H1 (cell line): Measurements from ENCODE around the gene POLR2H.

Source experiments
- BACH1 ChIP-seq: IDR thresholded peaks from 2 replicates; pipeline ENCODE4 v1.6.1; 2012; ENCODE audit warnings: low read length, improper control_type of control experiment
- CBX8 ChIP-seq: fragments of 300-800, 300-1000 bp; sonication (generic); IDR thresholded peaks from 2 replicates; pipeline ENCODE4 v1.7.1; 2016; ENCODE audit warnings: low read depth, low read length, borderline replicate concordance
- CEBPB ChIP-seq: IDR thresholded peaks from 2 replicates; pipeline ENCODE4 v1.6.1; 2012; ENCODE audit warnings: low read depth, low read length
- CHD2 ChIP-seq: IDR thresholded peaks from 2 replicates; pipeline ENCODE4 v1.6.1; 2012; ENCODE audit warnings: low read length, improper control_type of control experiment
- EP300 ChIP-seq, 2 experiments: IDR thresholded peaks; 1 replicate in 1 of 2; 2 replicates in 1 of 2; pipeline ENCODE4 v1.6.1; 2011 to 2012; ENCODE audit warnings: low read depth in 2 of 2, low read length in 2 of 2, mild to moderate bottlenecking in 2 of 2, borderline replicate concordance in 1 of 2, inconsistent platforms in 1 of 2, moderate library complexity in 1 of 2
- GABPA ChIP-seq: IDR thresholded peaks from 2 replicates; pipeline ENCODE4 v1.6.1; 2011; ENCODE audit warnings: mild to moderate bottlenecking, low read length, moderate library complexity, borderline replicate concordance; ENCODE audit not compliant: insufficient read depth
- POLR2A ChIP-seq, 2 experiments: IDR thresholded peaks; 1 replicate in 1 of 2; 2 replicates in 1 of 2; pipeline ENCODE4 v1.6.1; 2011; ENCODE audit warnings: low read depth in 2 of 2, low read length in 2 of 2, mild to moderate bottlenecking in 2 of 2; ENCODE audit errors: control extremely low read depth in 1 of 2
- SAP30 ChIP-seq: fragments of 300-600 bp; sonication (generic); IDR thresholded peaks from 2 replicates; pipeline ENCODE4 v1.7.1; 2012; ENCODE audit warnings: low read length, moderate library complexity, mild to moderate bottlenecking, inconsistent platforms; ENCODE audit not compliant: insufficient read depth, insufficient replicate concordance
- SIRT6 ChIP-seq: IDR thresholded peaks from one replicate; pipeline ENCODE4 v1.7.1; 2012; ENCODE audit warnings: low read length, inconsistent platforms
- TF ChIP-seq, protein P1 (sequence below), 3 experiments: IDR thresholded peaks; 1 replicate in 2 of 3; 2 replicates in 1 of 3; pipeline versions ENCODE4 v1.5.1 to v1.6.1; 2011; ENCODE audit warnings: low read length in 3 of 3, mild to moderate bottlenecking in 3 of 3, inconsistent platforms in 2 of 3, low read depth in 1 of 3, moderate library complexity in 1 of 3; ENCODE audit not compliant: insufficient read depth in 1 of 3; ENCODE audit errors: control extremely low read depth in 1 of 3

GRCh38 chr3:184366619-184367289 lies 5.2 kb downstream of the POLR2H start:
- TF ChIP-seq CEBPB (no peak), GABPA (no peak), CHD2 (no peak), SIRT6 (no peak), SAP30 (no peak), CBX8 (no peak), EP300 (IDR thresholded peaks at IDR 0.05; ENCODE audit: borderline replicate concordance in 1 of 2, low read depth in 2 of 2, low read length in 2 of 2) (no peak), BACH1 (no peak), POLR2A (IDR thresholded peaks at IDR 0.05; ENCODE audit: control extremely low read depth in 1 of 2, low read depth in 2 of 2, low read length in 2 of 2) (no peak)
- TF ChIP-seq, protein P1, sequence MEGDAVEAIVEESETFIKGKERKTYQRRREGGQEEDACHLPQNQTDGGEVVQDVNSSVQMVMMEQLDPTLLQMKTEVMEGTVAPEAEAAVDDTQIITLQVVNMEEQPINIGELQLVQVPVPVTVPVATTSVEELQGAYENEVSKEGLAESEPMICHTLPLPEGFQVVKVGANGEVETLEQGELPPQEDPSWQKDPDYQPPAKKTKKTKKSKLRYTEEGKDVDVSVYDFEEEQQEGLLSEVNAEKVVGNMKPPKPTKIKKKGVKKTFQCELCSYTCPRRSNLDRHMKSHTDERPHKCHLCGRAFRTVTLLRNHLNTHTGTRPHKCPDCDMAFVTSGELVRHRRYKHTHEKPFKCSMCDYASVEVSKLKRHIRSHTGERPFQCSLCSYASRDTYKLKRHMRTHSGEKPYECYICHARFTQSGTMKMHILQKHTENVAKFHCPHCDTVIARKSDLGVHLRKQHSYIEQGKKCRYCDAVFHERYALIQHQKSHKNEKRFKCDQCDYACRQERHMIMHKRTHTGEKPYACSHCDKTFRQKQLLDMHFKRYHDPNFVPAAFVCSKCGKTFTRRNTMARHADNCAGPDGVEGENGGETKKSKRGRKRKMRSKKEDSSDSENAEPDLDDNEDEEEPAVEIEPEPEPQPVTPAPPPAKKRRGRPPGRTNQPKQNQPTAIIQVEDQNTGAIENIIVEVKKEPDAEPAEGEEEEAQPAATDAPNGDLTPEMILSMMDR (IDR thresholded peaks at IDR 0.05; ENCODE audit: control extremely low read depth in 1 of 3, insufficient read depth in 1 of 3, low read depth in 1 of 3, low read length in 3 of 3) = no peak
